Smooth muscle cell (in vitro differentiated cells): Measurements from ENCODE around the gene DEGS1. TPM values are rescaled to one million over a fixed set of nuclear protein-coding genes. Genes with fewer than 3 reads are reported as not detected.

Experiments
- DNase-seq: peaks from one replicate; lab custom pipeline; 2025; ENCODE audit not compliant: unreplicated experiment; lab: John Stamatoyannopoulos, UW
- H2AFZ ChIP-seq: fragments of 200-600 bp; sonication (generic); 2 replicates; pipeline ENCODE4 v1.6.0; 2016; ENCODE audit warnings: antibody characterized with exemption, low read depth, mild to moderate bottlenecking
- H3F3A ChIP-seq: fragments of 200-600 bp; sonication (generic); 2 replicates; pipeline ENCODE4 v1.6.0; 2017; ENCODE audit warnings: antibody characterized with exemption, low read depth
- H3K27ac ChIP-seq: fragments of 200-600 bp; sonication (generic); 2 replicates; pipeline ENCODE4 v1.5.1; 2016; ENCODE audit warnings: low read depth, mild to moderate bottlenecking
- H3K27me3 ChIP-seq: fragments of 200-600 bp; sonication (generic); 2 replicates; pipeline ENCODE4 v1.6.1; 2016; ENCODE audit warnings: low read depth, mild to moderate bottlenecking
- H3K36me3 ChIP-seq: fragments of 200-600 bp; sonication (generic); 2 replicates; pipeline ENCODE4 v1.5.1; 2016; ENCODE audit warnings: low read depth
- H3K4me1 ChIP-seq: fragments of 200-600 bp; sonication (generic); 2 replicates; pipeline ENCODE4 v1.5.1; 2016; ENCODE audit warnings: low read depth
- H3K4me2 ChIP-seq: fragments of 200-600 bp; sonication (generic); 2 replicates; pipeline ENCODE4 v1.6.0; 2016; ENCODE audit warnings: mild to moderate bottlenecking
- H3K4me3 ChIP-seq: fragments of 200-600 bp; sonication (generic); 2 replicates; pipeline ENCODE4 v1.5.1; 2016; ENCODE audit warnings: mild to moderate bottlenecking
- H3K79me2 ChIP-seq: fragments of 200-600 bp; sonication (generic); 2 replicates; pipeline ENCODE4 v1.6.0; 2016; ENCODE audit warnings: low read depth, mild to moderate bottlenecking
- H3K9ac ChIP-seq: fragments of 200-600 bp; sonication (generic); 2 replicates; pipeline ENCODE4 v1.6.0; 2016; ENCODE audit warnings: low read depth
- H3K9me3 ChIP-seq: fragments of 200-600 bp; sonication (generic); replicated peaks from 2 replicates; pipeline ENCODE4 v1.5.1; 2016; ENCODE audit warnings: low read depth
- H4K20me1 ChIP-seq: fragments of 200-600 bp; sonication (generic); 2 replicates; pipeline ENCODE4 v1.6.0; 2016; ENCODE audit warnings: low read depth
- WGBS: methylation state at CpG from one replicate; pipeline ENCODE4 v1.1.7; 2016; ENCODE audit warnings: low lambda C conversion rate; 5-methylcytosine and 5-hydroxymethylcytosine counted together
- polyA plus RNA-seq: library from polyadenylated mRNA; unstranded; fragments of >200 nt; fragmentation: Nextera tagmentation; extraction: Ambion mirVana; gene quantifications from 2 replicates; pipeline ENCODE4 v1.2.1, GENCODE V29; 2016
- total RNA-seq: library from RNA; depleted of rRNA; stranded (reverse); fragments of >200 nt; gene quantifications from 2 replicates; pipeline ENCODE4 v1.2.3, GENCODE V29; 2014
- TF ChIP-seq, protein P1 (sequence below): fragments of 200-600 bp; sonication (generic); IDR thresholded peaks from 2 replicates; pipeline ENCODE4 v1.5.1; 2017; ENCODE audit warnings: borderline replicate concordance, mild to moderate bottlenecking, antibody characterized with exemption; ENCODE audit not compliant: insufficient read depth, poor library complexity, severe bottlenecking

DEGS1 gene
- total and polyA plus RNA-seq, 2 experiments from 2014 or later = 188 TPM

DNA sequence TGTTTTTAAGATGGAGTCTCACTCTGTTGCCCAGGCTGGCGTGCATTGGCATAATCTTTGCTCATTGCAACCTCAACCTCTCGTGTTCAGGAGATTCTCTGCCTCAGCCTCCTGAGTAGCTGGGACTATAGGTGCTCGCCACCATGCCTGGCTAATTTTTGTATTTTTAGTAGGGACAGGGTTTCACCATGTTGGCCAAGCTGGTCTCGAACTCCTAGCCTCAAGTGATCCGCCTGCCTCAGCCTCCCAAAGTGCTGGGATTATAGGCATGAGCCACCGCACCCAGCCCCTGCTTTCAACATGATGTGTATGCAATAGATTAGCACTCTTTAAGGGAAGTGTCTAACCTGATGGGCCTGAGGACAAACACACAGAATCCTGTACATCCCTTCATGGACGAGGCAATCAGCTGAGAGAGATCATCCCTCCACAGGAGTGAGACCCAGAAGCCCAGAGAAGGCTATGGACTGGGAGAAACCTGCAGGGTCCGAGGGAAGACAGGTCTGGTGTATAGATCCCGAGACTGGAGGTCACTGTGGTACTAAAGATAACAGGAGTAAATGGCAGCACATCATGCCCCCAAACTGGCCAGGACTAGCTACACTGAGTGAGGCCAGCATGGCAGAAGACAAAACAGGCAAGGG is 5.6 kb upstream of the DEGS1 start:
- Histone ChIP-seq H3K4me1 (no peaks in the 10 kb centered on the region), H4K20me1 (no peaks in the 10 kb centered on the region), H3K79me2 (no peaks in the 10 kb centered on the region), H3K27me3 (no peaks in the 10 kb centered on the region), H3K9ac (no peak overlapping the region), H3K4me2 (no peak overlapping the region), H3F3A (no peaks in the 10 kb centered on the region), H3K9me3 (no peaks in the 10 kb centered on the region), H3K36me3 (no peaks in the 10 kb centered on the region), H3K4me3 (no peak overlapping the region), H2AFZ (no peak overlapping the region), H3K27ac (no peak overlapping the region)
- 94% methylated on average over 9 of the region's 9 CpGs for WGBS
- no peak for DNase-seq
- TF ChIP-seq, protein P1, sequence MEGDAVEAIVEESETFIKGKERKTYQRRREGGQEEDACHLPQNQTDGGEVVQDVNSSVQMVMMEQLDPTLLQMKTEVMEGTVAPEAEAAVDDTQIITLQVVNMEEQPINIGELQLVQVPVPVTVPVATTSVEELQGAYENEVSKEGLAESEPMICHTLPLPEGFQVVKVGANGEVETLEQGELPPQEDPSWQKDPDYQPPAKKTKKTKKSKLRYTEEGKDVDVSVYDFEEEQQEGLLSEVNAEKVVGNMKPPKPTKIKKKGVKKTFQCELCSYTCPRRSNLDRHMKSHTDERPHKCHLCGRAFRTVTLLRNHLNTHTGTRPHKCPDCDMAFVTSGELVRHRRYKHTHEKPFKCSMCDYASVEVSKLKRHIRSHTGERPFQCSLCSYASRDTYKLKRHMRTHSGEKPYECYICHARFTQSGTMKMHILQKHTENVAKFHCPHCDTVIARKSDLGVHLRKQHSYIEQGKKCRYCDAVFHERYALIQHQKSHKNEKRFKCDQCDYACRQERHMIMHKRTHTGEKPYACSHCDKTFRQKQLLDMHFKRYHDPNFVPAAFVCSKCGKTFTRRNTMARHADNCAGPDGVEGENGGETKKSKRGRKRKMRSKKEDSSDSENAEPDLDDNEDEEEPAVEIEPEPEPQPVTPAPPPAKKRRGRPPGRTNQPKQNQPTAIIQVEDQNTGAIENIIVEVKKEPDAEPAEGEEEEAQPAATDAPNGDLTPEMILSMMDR = no peak

DNA sequence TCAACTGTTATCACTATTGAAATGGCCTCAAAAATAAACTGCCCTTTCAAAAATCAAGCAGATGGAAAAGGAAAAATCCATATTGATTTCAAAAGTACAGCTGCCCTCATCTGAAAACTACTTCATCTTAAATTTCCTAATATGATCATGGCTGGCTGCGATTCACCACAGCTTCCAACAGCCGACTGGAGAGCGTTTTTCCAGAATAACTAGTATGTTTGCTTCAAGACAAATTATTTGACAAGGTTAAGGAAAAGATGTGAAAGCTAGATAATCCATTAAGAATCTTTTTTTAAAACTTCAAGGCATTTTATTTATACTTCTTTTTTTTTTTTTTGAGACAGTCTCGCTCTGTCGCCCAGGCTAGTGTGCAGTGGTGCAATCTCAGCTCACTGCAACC is 4.1 kb upstream of the DEGS1 start:
- H3K27me3 ChIP-seq = no peaks in the 10 kb centered on the region
- WGBS = 83% methylated on average over 5 of the region's 5 CpGs
- H3K36me3 ChIP-seq = no peaks in the 10 kb centered on the region
- no peaks in the 10 kb centered on the region for H4K20me1 ChIP-seq
- no peak overlapping the region for H3K4me2 ChIP-seq
- H3K9me3 ChIP-seq = no peaks in the 10 kb centered on the region
- no peak overlapping the region for H3K9ac ChIP-seq
- H3K27ac ChIP-seq = no peak overlapping the region
- H2AFZ ChIP-seq = no peak overlapping the region
- no peaks in the 10 kb centered on the region for H3K4me1 ChIP-seq
- H3K4me3 ChIP-seq = no peak overlapping the region
- DNase-seq = no peak
- H3K79me2 ChIP-seq = peaks cover 5% of the 10 kb centered on the region
- TF ChIP-seq, protein P1 = no peak
- H3F3A ChIP-seq = no peaks in the 10 kb centered on the region

- Histone ChIP-seq H3K9me3 (no peaks in the 10 kb centered on the region), H4K20me1 (peaks cover 20% of the 10 kb centered on the region), H3F3A (no peaks in the 10 kb centered on the region), H3K4me2 (no peak overlapping the region), H3K9ac (no peak overlapping the region), H3K27me3 (no peaks in the 10 kb centered on the region), H3K36me3 (no peaks in the 10 kb centered on the region), H3K4me1 (peaks cover 6% of the 10 kb centered on the region), H3K4me3 (no peak overlapping the region), H3K27ac (no peak overlapping the region), H3K79me2 (peaks cover 25% of the 10 kb centered on the region), H2AFZ (no peak overlapping the region)
- WGBS = 92% methylated on average over 11 of the region's 11 CpGs
- TF ChIP-seq, protein P1 = no peak
- DNase-seq = no peak
These were observed 2.1 kb upstream of the DEGS1 start for GRCh38 chr1:224180783-224181452.

GRCh38 chr1:224181453-224181810 is 1.6 kb upstream of the DEGS1 start:
- no peaks in the 10 kb centered on the region for H3K36me3 ChIP-seq
- H2AFZ ChIP-seq = no peak overlapping the region
- TF ChIP-seq, protein P1 = no peak
- H3K4me3 ChIP-seq = no peak overlapping the region
- no peak for DNase-seq
- no peak overlapping the region for H3K4me2 ChIP-seq
- no peaks in the 10 kb centered on the region for H3K9me3 ChIP-seq
- peaks cover 6% of the 10 kb centered on the region for H3K4me1 ChIP-seq
- no peaks in the 10 kb centered on the region for H3K27me3 ChIP-seq
- no peak overlapping the region for H3K9ac ChIP-seq
- no peak overlapping the region for H3K27ac ChIP-seq
- no peaks in the 10 kb centered on the region for H3F3A ChIP-seq
- peaks cover 25% of the 10 kb centered on the region for H4K20me1 ChIP-seq
- H3K79me2 ChIP-seq = peaks cover 30% of the 10 kb centered on the region
- 95% methylated on average over 4 of the region's 4 CpGs for WGBS
